H9 (cell line): ENCODE results near the gene PRMT2. TPM values are rescaled to one million over a fixed set of nuclear protein-coding genes. Genes with fewer than 3 reads are reported as not detected.

Experiments used
- DNase-seq: peaks from one replicate; pipeline ENCODE4 v3.0.0-alpha.2; 2017
- H2AFZ ChIP-seq: one replicate; pipeline ENCODE4 v1.6.1; 2013; ENCODE audit warnings: mild to moderate bottlenecking, low read length, control low read depth, moderate library complexity
- H2AK5ac ChIP-seq: 2 replicates; pipeline ENCODE4 v1.6.1; 2013; ENCODE audit warnings: low read length, control low read depth, mixed read lengths; ENCODE audit not compliant: insufficient read length
- H2BK120ac ChIP-seq: one replicate; pipeline ENCODE4 v1.6.1; 2013; ENCODE audit warnings: low read depth, mild to moderate bottlenecking, low read length, control low read depth, inconsistent platforms; ENCODE audit not compliant: poor library complexity, severe bottlenecking
- H2BK12ac ChIP-seq: 2 replicates; pipeline ENCODE4 v1.6.1; 2013; ENCODE audit warnings: low read length, control low read depth, mixed read lengths, low read depth; ENCODE audit not compliant: insufficient read length
- H2BK15ac ChIP-seq: 2 replicates; pipeline ENCODE4 v1.6.1; 2013; ENCODE audit warnings: low read depth, low read length, control low read depth
- H2BK20ac ChIP-seq: one replicate; pipeline ENCODE4 v1.6.1; 2013; ENCODE audit warnings: low read depth, mild to moderate bottlenecking, low read length, control low read depth, inconsistent platforms; ENCODE audit not compliant: poor library complexity, severe bottlenecking
- H2BK5ac ChIP-seq: 2 replicates; pipeline ENCODE4 v1.6.1; 2013; ENCODE audit warnings: low read length, control low read depth, mixed read lengths; ENCODE audit not compliant: insufficient read length
- H3K14ac ChIP-seq: 2 replicates; pipeline ENCODE4 v1.6.1; 2013; ENCODE audit warnings: low read length, control low read depth; ENCODE audit not compliant: insufficient read depth
- H3K18ac ChIP-seq: 2 replicates; pipeline ENCODE4 v1.6.1; 2013; ENCODE audit warnings: low read depth, mild to moderate bottlenecking, mixed read lengths, low read length, control low read depth; ENCODE audit not compliant: insufficient read length
- H3K23ac ChIP-seq: 2 replicates; pipeline ENCODE4 v1.6.1; 2013; ENCODE audit warnings: low read length, control low read depth, mixed read lengths, low read depth; ENCODE audit not compliant: insufficient read length
- H3K23me2 ChIP-seq: 2 replicates; pipeline ENCODE4 v1.6.1; 2013; ENCODE audit warnings: low read depth, mild to moderate bottlenecking, mixed read lengths, low read length, control low read depth; ENCODE audit not compliant: insufficient read length, poor library complexity, severe bottlenecking
- H3K27ac ChIP-seq: 2 replicates; pipeline ENCODE4 v1.5.1; 2013; ENCODE audit warnings: low read length, control low read depth, mixed read lengths, low read depth; ENCODE audit not compliant: insufficient read length
- H3K27me3 ChIP-seq: 2 replicates; pipeline ENCODE4 v1.6.1; 2013; ENCODE audit warnings: low read length, control low read depth, inconsistent platforms; ENCODE audit not compliant: insufficient read depth
- H3K4ac ChIP-seq: 2 replicates; pipeline ENCODE4 v1.6.1; 2013; ENCODE audit warnings: low read depth, mild to moderate bottlenecking, control low read depth, inconsistent platforms, low read length, moderate library complexity
- H3K4me1 ChIP-seq: 2 replicates; pipeline ENCODE4 v1.6.1; 2013; ENCODE audit warnings: low read length, control low read depth, inconsistent platforms; ENCODE audit not compliant: insufficient read depth
- H3K4me2 ChIP-seq: 2 replicates; pipeline ENCODE4 v1.6.1; 2013; ENCODE audit warnings: low read length, control low read depth, mixed read lengths; ENCODE audit not compliant: insufficient read length, insufficient read depth
- H3K56ac ChIP-seq: 2 replicates; pipeline ENCODE4 v1.6.1; 2013; ENCODE audit warnings: low read depth, mild to moderate bottlenecking, mixed read lengths, low read length, control low read depth; ENCODE audit not compliant: insufficient read length
- H3K79me1 ChIP-seq: 2 replicates; pipeline ENCODE4 v1.6.1; 2013; ENCODE audit warnings: low read depth, mild to moderate bottlenecking, moderate library complexity, low read length, control low read depth, inconsistent platforms; ENCODE audit not compliant: insufficient read depth, poor library complexity, severe bottlenecking
- H3K79me2 ChIP-seq: 2 replicates; pipeline ENCODE4 v1.6.1; 2013; ENCODE audit warnings: low read length, control low read depth, inconsistent platforms; ENCODE audit not compliant: insufficient read depth
- H3K9ac ChIP-seq: 2 replicates; pipeline ENCODE4 v1.6.1; 2013; ENCODE audit warnings: low read length, control low read depth, mixed read lengths; ENCODE audit not compliant: insufficient read length; ENCODE audit errors: extremely low read depth
- H3K9me3 ChIP-seq: one replicate; pipeline ENCODE4 v1.6.1; 2013; ENCODE audit warnings: low read depth, low read length, inconsistent platforms; ENCODE audit not compliant: control insufficient read depth
- H3T11ph ChIP-seq: one replicate; pipeline ENCODE4 v1.6.1; 2013; ENCODE audit warnings: mild to moderate bottlenecking, low read length, control low read depth, inconsistent platforms
- H4K20me1 ChIP-seq: one replicate; pipeline ENCODE4 v1.6.1; 2013; ENCODE audit not compliant: control insufficient read depth, insufficient read length, insufficient read depth
- H4K5ac ChIP-seq: 2 replicates; pipeline ENCODE4 v1.6.1; 2013; ENCODE audit warnings: low read depth, mild to moderate bottlenecking, mixed read lengths, low read length, control low read depth; ENCODE audit not compliant: insufficient read length
- H4K8ac ChIP-seq: replicated peaks from 2 replicates; pipeline ENCODE4 v1.6.1; 2013; ENCODE audit warnings: low read length, control low read depth, mixed read lengths, low read depth; ENCODE audit not compliant: insufficient read length
- H4K91ac ChIP-seq: 2 replicates; pipeline ENCODE4 v1.6.1; 2013; ENCODE audit warnings: low read depth, mild to moderate bottlenecking, moderate library complexity, mixed read lengths, low read length, control low read depth; ENCODE audit not compliant: insufficient read length
- H3K27ac Mint-ChIP-seq, 3 experiments: 2 replicates in 2 of 3; 3 replicates in 1 of 3; pipeline ENCODE4 v1.8.0; 2020 to 2021; ENCODE audit warnings: mixed read lengths in 3 of 3, mild to moderate bottlenecking in 1 of 3, moderate library complexity in 1 of 3
- H3K27me3 Mint-ChIP-seq: 2 replicates; pipeline ENCODE4 v1.8.0; 2021; ENCODE audit warnings: low read depth, mild to moderate bottlenecking, moderate library complexity, mixed read lengths
- H3K36me3 Mint-ChIP-seq, 3 experiments: 2 replicates in 2 of 3; 3 replicates in 1 of 3; pipeline ENCODE4 v1.8.0; 2020 to 2021; ENCODE audit warnings: low read depth in 3 of 3, mixed read lengths in 3 of 3; ENCODE audit not compliant: insufficient read depth in 1 of 3
- H3K4me1 Mint-ChIP-seq, 2 experiments: 2 replicates each; pipeline ENCODE4 v1.8.0; 2020; ENCODE audit warnings: mixed read lengths in 2 of 2
- H3K4me3 Mint-ChIP-seq, 2 experiments: 2 replicates in 1 of 2; 3 replicates in 1 of 2; pipeline ENCODE4 v1.8.0; 2020 to 2021; ENCODE audit warnings: mild to moderate bottlenecking in 2 of 2, mixed read lengths in 2 of 2, moderate library complexity in 1 of 2
- H3K9me3 Mint-ChIP-seq, 2 experiments: 2 replicates in 1 of 2; 3 replicates in 1 of 2; pipeline ENCODE4 v1.8.0; 2020; ENCODE audit warnings: mild to moderate bottlenecking in 2 of 2, mixed read lengths in 2 of 2, moderate library complexity in 1 of 2
- CTCF ChIP-seq: fragments of 200-600 bp; sonication (generic); conservative IDR thresholded peaks from 3 replicates; pipeline ENCODE4 v1.8.0; 2021; ENCODE audit warnings: antibody characterized with exemption, mild to moderate bottlenecking
- WGBS: extraction: QIAGEN DNeasy Blood & Tissue Kit; methylation state at CpG from one replicate; pipeline ENCODE4 v1.1.7; 2013; ENCODE audit warnings: missing lambda C conversion rate, low lambda C conversion rate, mixed read lengths; ENCODE audit not compliant: insufficient read length; ENCODE audit errors: extremely low coverage; 5-methylcytosine and 5-hydroxymethylcytosine counted together
- total RNA-seq: library from RNA; stranded (reverse); gene quantifications from 2 replicates; pipeline ENCODE4 v1.2.1, GENCODE V29; 2021

Gene PRMT2
- total RNA-seq, 1 experiment from 2014 or later: 53.7 TPM

DNA sequence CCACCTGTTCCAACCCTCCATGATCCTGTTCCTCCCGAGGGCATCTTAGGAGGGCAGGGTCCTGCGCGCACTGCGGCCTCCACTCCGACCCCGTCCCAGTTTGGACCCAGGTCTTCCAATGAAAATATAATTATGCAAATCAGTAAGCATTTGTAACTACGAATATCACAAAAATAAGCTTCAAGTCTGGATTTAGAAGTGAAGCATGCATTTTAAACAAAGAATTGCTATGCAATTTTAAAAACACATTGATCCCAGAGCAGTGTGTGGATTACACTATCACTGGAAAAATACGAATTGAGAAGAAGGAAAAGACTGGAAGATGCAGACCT lies 673 bp downstream of the PRMT2 start:
- Histone ChIP-seq H4K8ac (no peak overlapping the region), H2AFZ (no peak overlapping the region), H4K91ac (no peak overlapping the region), H3K23ac (no peak overlapping the region), H3K4me2 (peak overlapping the region; percentile 67), H2BK120ac (no peak overlapping the region), H3K79me2 (peaks cover 2% of the 10 kb centered on the region; the same call in 1 of the 2 replicates), H4K5ac (no peak overlapping the region), H3K9me3 (no peaks in the 10 kb centered on the region), H2BK12ac (no peak overlapping the region), H3K79me1 (peaks cover 3% of the 10 kb centered on the region), H2BK15ac (no peak overlapping the region), H3T11ph (no peak overlapping the region), H3K23me2 (peaks cover 7% of the 10 kb centered on the region), H2BK5ac (no peak overlapping the region), H3K18ac (no peak overlapping the region), H3K56ac (no peak overlapping the region), H3K9ac (peak overlapping the region; percentile 39), H3K27me3 (no peaks in the 10 kb centered on the region), H2BK20ac (no peak overlapping the region), H3K27ac (no peak overlapping the region), H4K20me1 (no peaks in the 10 kb centered on the region), H2AK5ac (no peak overlapping the region), H3K14ac (no peak overlapping the region; the same call in 1 of the 2 replicates), H3K4me1 (no peaks in the 10 kb centered on the region; the same call in 1 of the 2 replicates), H3K4ac (no peak overlapping the region)
- H3K4me3 Mint-ChIP-seq: peak overlapping the region; percentile 87 to 94
- H3K27ac Mint-ChIP-seq: peak overlapping the region in 2 of 3 experiments; percentile 43 to 85; a peak in 3 of 7 replicates
- WGBS: no CpG with 5 or more reads among the region's 8 CpGs
- H3K36me3 Mint-ChIP-seq: peaks cover 6 to 20% (median 20%) of the 10 kb centered on the region in 3 experiments
- DNase-seq: no peak
- no peak for TF ChIP-seq CTCF
- no peaks in the 10 kb centered on the region for H3K27me3 Mint-ChIP-seq
- 0 out of 5 replicates have a peak, but pooled peaks cover 0 to 2% of the 10 kb centered on the region in 2 experiments for H3K9me3 Mint-ChIP-seq
- peaks cover 21 to 24% of the 10 kb centered on the region in 2 experiments for H3K4me1 Mint-ChIP-seq
